Muscle layer of colon (tissue), 2 donors: ENCODE results near the gene OR11H7.
"Not testable (repeated sequence)": the region's sequence is repeated elsewhere in the genome, so short reads cannot be mapped to it uniquely, and the experiment has no call there.

ENCODE experiments used
- H3K27ac ChIP-seq: one replicate; pipeline ENCODE4 v1.7.0; 2013; ENCODE audit warnings: low read depth, mild to moderate bottlenecking, low read length, moderate library complexity
- H3K27me3 ChIP-seq, 2 donors: one replicate each; pipeline ENCODE4 v1.7.0; 2013; ENCODE audit warnings: low read length in 2 of 2, mild to moderate bottlenecking in 2 of 2; ENCODE audit not compliant: insufficient read depth in 2 of 2, control insufficient read depth in 1 of 2
- H3K36me3 ChIP-seq: one replicate; pipeline ENCODE4 v1.7.0; 2013; ENCODE audit warnings: mild to moderate bottlenecking, low read length; ENCODE audit not compliant: insufficient read depth
- H3K4me1 ChIP-seq: one replicate; pipeline ENCODE4 v1.7.0; 2013; ENCODE audit warnings: mild to moderate bottlenecking, low read length; ENCODE audit not compliant: insufficient read depth
- H3K4me3 ChIP-seq, 2 donors: one replicate each; pipeline ENCODE4 v1.7.0; 2013; ENCODE audit warnings: low read length in 2 of 2, low read depth in 1 of 2, mild to moderate bottlenecking in 1 of 2, moderate library complexity in 1 of 2
- H3K9ac ChIP-seq: one replicate; pipeline ENCODE4 v1.7.0; 2013; ENCODE audit warnings: low read length
- H3K9me3 ChIP-seq: one replicate; pipeline ENCODE4 v1.7.0; 2013; ENCODE audit warnings: mild to moderate bottlenecking, low read length
- donor health status: abdominal sarcoma.
- donor health status: Adenocarcinoma of cecum.

OR11H7 gene

GRCh38 chr14:20278414-20278813 is 49.6 kb downstream of the OR11H7 start:
- Histone ChIP-seq H3K27ac (no peak overlapping the region), H3K27me3 (no peaks in the 10 kb centered on the region), H3K36me3 (peaks cover 8% of the 10 kb centered on the region), H3K4me1 (no peaks in the 10 kb centered on the region), H3K4me3 (no peak overlapping the region), H3K9ac (no peak overlapping the region), H3K9me3 (no peaks in the 10 kb centered on the region)

DNA sequence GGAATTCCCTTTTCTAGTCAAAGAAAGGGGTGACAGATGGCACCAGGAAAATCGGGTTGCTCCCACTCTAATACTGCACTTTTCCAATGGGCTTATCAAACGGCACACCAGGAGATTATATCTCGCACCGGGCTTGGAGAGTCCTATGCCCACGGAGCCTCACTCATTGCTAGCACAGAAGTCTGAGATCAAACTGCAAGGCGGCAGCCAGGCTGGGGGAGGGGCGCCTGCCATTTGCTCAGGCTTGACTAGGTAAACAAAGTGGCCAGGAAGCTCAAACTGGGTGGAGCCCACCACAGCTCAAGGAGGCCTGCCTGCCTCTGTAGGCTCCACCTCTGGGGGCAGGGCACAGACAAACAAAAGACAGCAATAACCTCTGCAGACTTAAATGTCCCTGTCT is 51.5 kb downstream of the OR11H7 start:
- H3K27ac ChIP-seq, H3K36me3 ChIP-seq, H3K9ac ChIP-seq, H3K27me3 ChIP-seq, H3K4me3 ChIP-seq, H3K4me1 ChIP-seq, H3K9me3 ChIP-seq: not testable (repeated sequence)
